Muscle layer of duodenum (tissue), 2 donors: Measurements from ENCODE around the gene CAMTA2.
"Not testable (repeated sequence)": the region's sequence is repeated elsewhere in the genome, so short reads cannot be mapped to it uniquely, and the experiment has no call there.

Experiments
- H3K27ac ChIP-seq: one replicate; pipeline ENCODE4 v1.7.0; 2013; ENCODE audit warnings: mild to moderate bottlenecking, low read length
- H3K27me3 ChIP-seq: one replicate; pipeline ENCODE4 v1.7.0; 2013; ENCODE audit warnings: low read depth, mild to moderate bottlenecking, control low read depth, low read length
- H3K36me3 ChIP-seq, 2 donors: one replicate each; pipeline ENCODE4 v1.7.0; 2013; ENCODE audit warnings: low read length in 2 of 2, control low read depth in 1 of 2, mild to moderate bottlenecking in 1 of 2; ENCODE audit not compliant: insufficient read depth in 2 of 2, control insufficient read depth in 1 of 2
- H3K4me1 ChIP-seq, 2 donors: one replicate each; pipeline ENCODE4 v1.7.0; 2013; ENCODE audit warnings: low read length in 2 of 2, mild to moderate bottlenecking in 2 of 2, control low read depth in 1 of 2, moderate library complexity in 1 of 2; ENCODE audit not compliant: insufficient read depth in 2 of 2, control insufficient read depth in 1 of 2
- H3K4me3 ChIP-seq, 2 donors: one replicate each; pipeline ENCODE4 v1.7.0; 2013; ENCODE audit warnings: low read length in 2 of 2, low read depth in 1 of 2, mild to moderate bottlenecking in 1 of 2
- H3K9me3 ChIP-seq, 2 donors: one replicate each; pipeline ENCODE4 v1.7.0; 2013; ENCODE audit warnings: low read length in 2 of 2, control low read depth in 1 of 2, mild to moderate bottlenecking in 1 of 2; ENCODE audit not compliant: control insufficient read depth in 1 of 2
- donor health status: healthy.

CAMTA2 gene

DNA sequence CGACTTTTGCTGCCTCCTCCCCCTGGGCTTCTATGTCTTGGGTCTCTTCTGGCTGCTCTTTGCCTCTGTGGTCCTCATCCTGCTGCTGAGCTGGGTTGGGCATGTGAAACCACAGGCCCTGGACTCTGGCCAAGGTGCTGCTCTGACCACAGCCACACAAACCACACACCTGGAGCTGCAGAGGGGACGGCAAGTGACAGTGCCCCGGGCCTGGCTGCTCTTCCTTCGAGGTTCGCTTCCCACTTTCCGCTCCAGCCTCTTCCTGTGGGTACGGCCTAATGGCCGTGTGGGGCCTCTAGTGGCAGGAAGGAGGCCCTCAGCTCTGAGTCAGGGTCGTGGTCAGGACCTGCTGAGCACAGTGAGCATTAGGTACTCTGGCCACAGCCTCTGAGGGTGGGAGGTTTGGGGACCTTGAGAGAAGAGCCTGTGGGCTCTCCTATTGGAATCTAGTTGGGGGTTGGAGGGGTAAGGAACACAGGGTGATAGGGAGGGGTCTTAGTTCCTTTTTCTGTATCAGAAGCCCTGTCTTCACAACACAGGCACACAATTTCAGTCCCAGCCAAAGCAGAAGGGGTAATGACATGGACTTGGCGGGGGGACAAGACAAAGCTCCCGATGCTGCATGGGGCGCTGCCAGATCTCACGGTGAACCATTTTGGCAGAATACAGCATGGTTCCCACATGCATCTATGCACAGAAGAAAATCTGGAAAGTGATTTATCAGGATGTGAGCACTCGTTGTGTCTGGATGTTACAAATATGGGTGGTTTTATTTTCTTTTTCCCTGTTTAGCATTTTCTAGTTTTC lies 53.1 kb downstream of the CAMTA2 start:
- Histone ChIP-seq H3K9me3 (no peaks in the 10 kb centered on the region), H3K36me3 (peaks cover 16 to 27% of the 10 kb centered on the region in 2 donors), H3K4me1 (peaks cover 11 to 30% of the 10 kb centered on the region in 2 donors), H3K4me3 (no peak overlapping the region), H3K27ac (no peak overlapping the region), H3K27me3 (no peaks in the 10 kb centered on the region)

DNA sequence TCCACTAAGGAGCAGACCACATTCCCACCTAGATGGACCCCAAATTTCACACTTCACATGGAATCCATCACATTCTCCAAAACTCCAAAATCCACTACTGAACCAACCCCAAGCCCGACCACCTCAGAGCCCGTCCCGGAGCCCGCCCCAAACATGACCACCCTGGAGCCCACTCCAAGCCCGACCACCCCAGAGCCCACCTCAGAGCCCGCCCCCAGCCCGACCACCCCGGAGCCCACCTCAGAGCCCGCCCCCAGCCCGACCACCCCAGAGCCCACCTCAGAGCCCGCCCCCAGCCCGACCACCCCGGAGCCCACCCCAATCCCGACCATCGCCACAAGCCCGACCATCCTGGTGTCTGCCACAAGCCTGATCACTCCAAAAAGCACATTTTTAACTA lies 53.8 kb downstream of the CAMTA2 start:
- Histone ChIP-seq H3K4me3 (no peak overlapping the region), H3K9me3 (no peaks in the 10 kb centered on the region), H3K36me3 (peaks cover 16 to 27% of the 10 kb centered on the region in 2 donors), H3K27ac (no peak overlapping the region), H3K27me3 (no peaks in the 10 kb centered on the region), H3K4me1 (peaks cover 4 to 22% of the 10 kb centered on the region in 2 donors)

DNA sequence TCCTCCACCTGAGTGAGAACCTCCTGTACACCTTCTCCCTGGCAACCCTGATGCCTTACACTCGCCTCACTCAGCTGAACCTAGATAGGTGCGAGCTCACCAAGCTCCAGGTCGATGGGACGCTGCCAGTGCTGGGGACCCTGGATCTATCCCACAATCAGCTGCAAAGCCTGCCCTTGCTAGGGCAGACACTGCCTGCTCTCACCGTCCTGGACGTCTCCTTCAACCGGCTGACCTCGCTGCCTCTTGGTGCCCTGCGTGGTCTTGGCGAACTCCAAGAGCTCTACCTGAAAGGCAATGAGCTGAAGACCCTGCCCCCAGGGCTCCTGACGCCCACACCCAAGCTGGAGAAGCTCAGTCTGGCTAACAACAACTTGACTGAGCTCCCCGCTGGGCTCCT lies 54.7 kb downstream of the CAMTA2 start:
- H3K27ac ChIP-seq = no peak overlapping the region
- H3K9me3 ChIP-seq = no peaks in the 10 kb centered on the region
- no peak overlapping the region for H3K4me3 ChIP-seq
- peaks cover 0 to 14% of the 10 kb centered on the region in 2 donors for H3K4me1 ChIP-seq
- peaks cover 11 to 22% of the 10 kb centered on the region in 2 donors for H3K36me3 ChIP-seq
- H3K27me3 ChIP-seq = no peaks in the 10 kb centered on the region

DNA sequence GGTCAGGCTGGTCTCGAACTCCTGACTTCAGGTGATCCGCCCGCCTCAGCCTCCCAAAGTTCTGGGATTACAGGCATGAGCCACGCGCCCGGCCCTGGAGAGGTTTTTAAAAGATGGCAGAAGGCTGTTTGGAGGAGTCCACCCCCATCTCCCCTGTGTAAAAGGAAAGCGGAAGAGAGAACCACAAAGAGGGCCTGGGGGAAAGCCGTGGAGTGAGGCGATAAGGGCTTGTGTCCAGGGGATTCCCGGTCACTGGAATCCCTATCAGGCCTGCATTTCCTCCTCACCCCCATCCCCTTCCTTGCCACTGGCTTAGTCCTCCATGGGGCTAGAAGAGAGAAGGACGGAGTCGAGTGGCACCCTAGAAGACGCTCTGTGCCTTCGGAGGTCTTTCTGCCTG lies 55.5 kb downstream of the CAMTA2 start, which contains the start of gene GP1BA:
GP1BA (plus strand) TSS at position 315 of the 400 bp plus-strand sequence. CDS start 328 bp downstream, outside the sequence.
- Histone ChIP-seq H3K27ac (no peak within 1 kb of the TSS), H3K9me3 (no peaks in the 10 kb centered on the region), H3K27me3 (no peaks in the 10 kb centered on the region), H3K4me3 (no peak within 1 kb of the TSS), H3K36me3 (peaks cover 5 to 14% of the 10 kb centered on the region in 2 donors), H3K4me1 (peaks cover 0 to 9% of the 10 kb centered on the region in 2 donors)

DNA sequence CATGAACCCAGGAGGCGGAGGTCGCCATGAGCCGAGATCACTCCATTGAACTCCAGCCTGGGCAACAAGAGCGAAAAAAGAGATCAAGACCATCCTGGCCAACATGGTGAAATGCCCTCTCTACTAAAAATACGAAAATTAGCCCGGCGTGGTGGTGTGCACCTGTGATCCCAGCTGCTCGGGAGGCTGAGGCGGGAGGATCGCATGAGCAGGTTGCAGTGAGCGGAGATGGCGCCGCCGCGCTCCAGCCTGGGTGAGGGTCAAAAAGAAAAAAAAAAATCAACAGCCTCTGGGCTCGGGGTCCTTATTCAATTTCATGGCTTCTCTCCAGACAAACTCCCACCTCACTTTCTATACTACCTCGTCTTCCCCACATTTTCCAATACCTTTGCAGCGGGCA lies 58.6 kb downstream of the CAMTA2 start:
- Histone ChIP-seq H3K27ac (no peak overlapping the region), H3K4me3 (no peak overlapping the region), H3K27me3 (no peaks in the 10 kb centered on the region), H3K4me1 (peaks cover 0 to under 1% of the 10 kb centered on the region in 2 donors), H3K9me3 (no peaks in the 10 kb centered on the region), H3K36me3 (no peaks in the 10 kb centered on the region)

DNA sequence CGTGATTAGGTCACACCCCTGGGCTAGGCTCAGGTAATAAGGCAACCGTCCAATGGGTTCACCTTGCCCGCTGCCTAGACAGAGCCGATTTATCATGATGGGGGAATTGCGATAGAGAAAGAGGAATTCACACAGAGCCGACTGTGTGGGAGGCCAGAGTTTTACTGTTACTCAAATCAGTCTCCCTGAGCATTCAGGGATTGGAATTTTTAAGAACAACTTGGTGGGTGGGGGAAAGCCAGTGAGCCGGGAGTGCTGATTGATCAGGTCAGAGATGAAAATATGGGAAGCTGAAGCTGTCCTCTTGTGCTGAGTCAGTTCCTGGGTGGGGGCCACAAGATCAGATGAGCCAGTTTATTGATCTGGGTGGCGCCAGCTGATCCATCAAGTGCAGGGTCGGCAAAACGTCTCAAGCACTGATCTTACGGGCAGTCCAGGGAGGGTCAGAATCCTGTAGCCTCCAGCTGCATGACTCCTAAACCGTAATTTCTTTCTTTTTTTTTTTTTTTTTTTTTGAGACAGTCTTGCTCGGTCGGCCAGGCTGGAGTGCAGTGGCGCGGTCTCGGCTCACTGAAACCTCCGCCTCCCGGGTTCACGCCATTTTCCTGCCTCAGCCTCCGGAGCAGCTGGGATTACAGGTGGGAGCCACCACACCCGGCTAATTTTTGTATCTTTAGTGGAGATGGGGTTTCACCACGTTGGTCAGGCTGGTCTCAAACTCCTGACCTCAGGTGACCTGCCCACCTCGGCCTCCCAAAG lies 60.7 kb downstream of the CAMTA2 start:
- H3K27me3 ChIP-seq, H3K9me3 ChIP-seq, H3K36me3 ChIP-seq, H3K4me3 ChIP-seq, H3K27ac ChIP-seq, H3K4me1 ChIP-seq: not testable (repeated sequence)

DNA sequence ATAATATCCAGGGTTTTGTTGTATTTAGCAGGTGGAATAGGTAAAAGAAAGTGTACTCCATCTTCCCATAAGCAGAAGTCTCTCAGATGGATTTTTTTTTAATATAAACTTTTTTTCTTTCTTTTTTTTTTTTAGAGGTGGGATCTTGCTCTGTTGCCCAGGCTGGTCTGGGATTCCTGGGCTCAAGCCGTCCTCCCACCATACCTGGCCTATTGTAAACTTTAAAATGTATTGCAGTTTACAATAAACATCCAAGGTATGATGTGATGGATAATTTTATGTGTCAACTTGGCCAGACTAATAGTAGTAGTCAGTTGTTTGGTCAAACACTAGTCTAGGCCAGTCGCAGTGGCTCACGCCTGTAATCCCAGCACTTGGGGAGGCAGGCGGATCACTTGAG lies 66.2 kb downstream of the CAMTA2 start:
- H3K27ac ChIP-seq = no peak overlapping the region
- no peaks in the 10 kb centered on the region for H3K4me1 ChIP-seq

DNA sequence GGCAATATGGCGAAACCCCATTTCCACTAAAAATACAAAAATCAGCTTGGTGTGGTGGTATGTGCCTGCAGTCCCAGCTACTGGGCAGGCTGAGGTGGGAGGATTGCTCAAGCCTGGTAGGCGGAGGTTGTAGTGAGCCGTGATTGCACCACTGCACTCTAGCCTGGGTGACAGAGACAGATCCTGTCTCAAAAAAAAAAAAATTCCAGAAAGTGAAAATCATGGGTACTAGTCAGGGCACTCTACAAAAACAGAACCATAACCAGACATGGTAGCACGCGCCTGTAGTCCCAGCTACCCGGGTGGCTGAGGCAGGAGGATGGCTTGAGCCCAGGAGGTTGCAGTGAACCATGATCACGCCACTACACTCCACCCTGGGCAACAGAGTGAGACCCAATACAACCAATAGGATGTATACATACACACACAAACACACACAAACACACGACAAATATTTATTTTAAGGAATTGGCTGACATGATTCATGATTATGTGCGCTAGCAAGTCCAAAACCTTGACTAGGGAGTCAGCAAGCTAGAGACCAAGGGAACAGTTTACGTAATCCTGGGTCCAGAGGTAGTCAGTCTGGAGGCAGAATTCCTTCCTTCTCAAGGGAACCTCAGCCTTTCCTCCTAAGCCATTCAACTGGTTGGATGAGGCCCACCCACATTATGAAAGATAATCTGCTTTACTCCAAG lies 67.0 kb downstream of the CAMTA2 start:
- H3K27me3 ChIP-seq = no peaks in the 10 kb centered on the region
- no peaks in the 10 kb centered on the region for H3K36me3 ChIP-seq
- H3K27ac ChIP-seq = no peak overlapping the region
- H3K4me3 ChIP-seq = no peak overlapping the region
- no peaks in the 10 kb centered on the region for H3K4me1 ChIP-seq
- no peaks in the 10 kb centered on the region for H3K9me3 ChIP-seq

More for the DNA sequence above, 66.2 kb downstream of the CAMTA2 start:
- Histone ChIP-seq H3K4me3 (no peak overlapping the region), H3K36me3 (no peaks in the 10 kb centered on the region), H3K27me3 (no peaks in the 10 kb centered on the region), H3K9me3 (no peaks in the 10 kb centered on the region)

DNA sequence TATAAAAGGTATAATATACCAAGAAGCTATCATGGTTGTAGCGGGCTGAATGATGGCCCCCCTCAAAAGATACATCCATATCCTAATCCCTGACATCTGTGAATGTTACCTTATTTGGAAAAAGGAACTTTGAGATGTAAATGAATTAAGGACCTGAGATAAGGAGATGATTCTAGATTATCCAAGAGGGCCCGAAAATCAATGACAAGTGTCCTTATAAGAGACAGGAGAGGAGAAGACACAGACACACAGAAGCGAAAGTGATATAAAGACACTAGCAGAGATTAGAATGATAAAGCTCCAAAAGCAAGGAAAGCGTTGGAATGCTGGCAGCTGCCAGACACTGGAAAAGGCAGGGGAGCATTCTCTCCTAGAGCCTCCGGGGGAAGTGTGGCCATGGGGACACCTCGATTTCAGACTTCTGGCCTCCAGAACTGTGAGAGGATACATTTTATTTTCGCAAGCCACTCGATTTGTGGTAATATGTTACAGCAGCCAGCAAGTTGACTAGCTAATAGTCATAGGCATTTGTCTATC lies 67.9 kb downstream of the CAMTA2 start:
- no peaks in the 10 kb centered on the region for H3K4me1 ChIP-seq
- H3K9me3 ChIP-seq = no peaks in the 10 kb centered on the region
- no peaks in the 10 kb centered on the region for H3K27me3 ChIP-seq
- no peaks in the 10 kb centered on the region for H3K36me3 ChIP-seq
- no peak overlapping the region for H3K27ac ChIP-seq
- no peak overlapping the region for H3K4me3 ChIP-seq
